Fibroblast of mammary gland (primary cell): Measurements from ENCODE around the gene COL15A1.
A peak's percentile ranks its signal among the peaks of the same experiment; 100 is the strongest.

Source experiments
- DNase-seq: peaks from one replicate; pipeline ENCODE4 v3.0.0-alpha.2; 2010; ENCODE audit warnings: low read depth
- H3K4me3 ChIP-seq: 2 replicates; pipeline ENCODE4 v1.5.1; 2011; ENCODE audit warnings: low read depth, mild to moderate bottlenecking, low read length, moderate library complexity; ENCODE audit not compliant: control insufficient read depth
- CTCF ChIP-seq: conservative IDR thresholded peaks from 2 replicates; pipeline ENCODE4 v1.5.1; 2011; ENCODE audit warnings: low read depth, low read length, inconsistent platforms; ENCODE audit not compliant: control insufficient read depth, insufficient read depth

Gene COL15A1

GRCh38 chr9:98985596-98985995 is 41.9 kb downstream of the COL15A1 start:
- no peak for DNase-seq
- no peak for TF ChIP-seq CTCF
- H3K4me3 ChIP-seq, result no peak overlapping the region

- TF ChIP-seq CTCF, result no peak
- H3K4me3 ChIP-seq, result no peak overlapping the region
- no peak for DNase-seq
These were observed 43.4 kb downstream of the COL15A1 start for GRCh38 chr9:98986866-98987651.

- peak; percentile 100 for DNase-seq
- H3K4me3 ChIP-seq, result no peak overlapping the region
- peak; percentile 35 for TF ChIP-seq CTCF
These were observed 45.6 kb downstream of the COL15A1 start for GRCh38 chr9:98989036-98990000.

GRCh38 chr9:98990181-98990870 is 46.6 kb downstream of the COL15A1 start:
- TF ChIP-seq CTCF, result no peak

GRCh38 chr9:98992107-98992884 is 48.6 kb downstream of the COL15A1 start:
- DNase-seq, result no peak
- no peak overlapping the region for H3K4me3 ChIP-seq
- TF ChIP-seq CTCF, result no peak

More at GRCh38 chr9:98990181-98990870, 46.6 kb downstream of the COL15A1 start:
- DNase-seq, result no peak
- H3K4me3 ChIP-seq, result no peak overlapping the region
